ENCODE data around the gene MRNIP. TPM values are rescaled to one million over a fixed set of nuclear protein-coding genes. Genes with fewer than 3 reads are reported as not detected.

The MRNIP gene
- total RNA-seq, 1 donor from 2014 or later, result 42.2 TPM

DNA sequence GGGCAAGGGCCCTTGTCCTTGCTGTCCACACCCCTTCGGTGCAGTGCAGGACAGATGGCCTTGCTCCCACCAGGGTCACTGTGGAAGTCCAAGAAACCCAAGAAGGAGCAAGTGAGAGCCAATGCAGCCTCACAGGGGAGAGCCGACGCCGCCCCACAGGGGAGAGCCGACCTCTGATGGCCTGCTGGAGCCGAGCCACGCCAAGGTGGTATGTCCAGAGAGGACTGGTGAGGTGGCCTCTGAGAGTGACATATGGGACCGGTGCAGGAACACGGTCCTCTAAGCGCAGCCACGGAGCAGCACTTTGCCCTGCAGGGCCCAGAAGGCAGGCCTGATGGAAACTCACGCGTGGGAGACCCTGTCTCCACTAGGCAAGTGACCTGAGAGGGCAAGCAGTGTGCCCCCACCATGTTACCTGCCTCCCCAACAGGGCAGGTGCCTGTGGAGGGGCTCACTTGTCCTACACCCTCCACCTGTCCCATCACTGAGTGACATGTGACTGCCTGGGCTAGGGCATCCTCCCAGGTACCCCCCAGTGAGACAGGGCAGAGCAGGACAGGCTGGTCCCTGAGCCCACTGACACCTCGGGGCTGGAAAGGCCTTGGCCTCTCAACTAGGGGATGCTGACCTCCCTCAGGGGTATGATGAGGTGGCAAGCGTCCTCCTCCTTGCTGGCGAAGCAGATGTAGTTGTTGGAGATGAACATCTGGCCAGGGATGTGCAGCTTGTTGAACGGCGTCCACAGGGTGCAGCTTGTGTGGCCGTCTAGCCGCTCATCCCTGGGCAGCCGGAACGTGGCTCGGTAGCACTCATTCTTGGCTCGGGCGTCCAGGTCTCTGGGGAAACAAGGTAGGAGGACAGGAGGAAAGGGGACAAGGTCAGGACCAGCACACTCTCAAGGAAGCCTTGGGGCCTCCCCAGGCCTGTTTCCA, 32.4 kb upstream of the MRNIP start:
- H3K4me1 Mint-ChIP-seq, result no peaks in the 10 kb centered on the region
- no peaks in the 10 kb centered on the region for H3K27me3 Mint-ChIP-seq (ENCODE audit: low read depth)
- DNase-seq (ENCODE audit: low read depth, low spot score), result no peak
- peaks cover 17% of the 10 kb centered on the region for H3K36me3 Mint-ChIP-seq (ENCODE audit: low read depth)
- H3K4me3 Mint-ChIP-seq, result no peak overlapping the region
- H3K9me3 Mint-ChIP-seq, result peaks cover 1% of the 10 kb centered on the region
- no peak overlapping the region for H3K27ac Mint-ChIP-seq (ENCODE audit: unreplicated experiment)
- TF ChIP-seq, protein P1, sequence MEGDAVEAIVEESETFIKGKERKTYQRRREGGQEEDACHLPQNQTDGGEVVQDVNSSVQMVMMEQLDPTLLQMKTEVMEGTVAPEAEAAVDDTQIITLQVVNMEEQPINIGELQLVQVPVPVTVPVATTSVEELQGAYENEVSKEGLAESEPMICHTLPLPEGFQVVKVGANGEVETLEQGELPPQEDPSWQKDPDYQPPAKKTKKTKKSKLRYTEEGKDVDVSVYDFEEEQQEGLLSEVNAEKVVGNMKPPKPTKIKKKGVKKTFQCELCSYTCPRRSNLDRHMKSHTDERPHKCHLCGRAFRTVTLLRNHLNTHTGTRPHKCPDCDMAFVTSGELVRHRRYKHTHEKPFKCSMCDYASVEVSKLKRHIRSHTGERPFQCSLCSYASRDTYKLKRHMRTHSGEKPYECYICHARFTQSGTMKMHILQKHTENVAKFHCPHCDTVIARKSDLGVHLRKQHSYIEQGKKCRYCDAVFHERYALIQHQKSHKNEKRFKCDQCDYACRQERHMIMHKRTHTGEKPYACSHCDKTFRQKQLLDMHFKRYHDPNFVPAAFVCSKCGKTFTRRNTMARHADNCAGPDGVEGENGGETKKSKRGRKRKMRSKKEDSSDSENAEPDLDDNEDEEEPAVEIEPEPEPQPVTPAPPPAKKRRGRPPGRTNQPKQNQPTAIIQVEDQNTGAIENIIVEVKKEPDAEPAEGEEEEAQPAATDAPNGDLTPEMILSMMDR (conservative IDR thresholded peaks at IDR 0.05), result no peak

DNA sequence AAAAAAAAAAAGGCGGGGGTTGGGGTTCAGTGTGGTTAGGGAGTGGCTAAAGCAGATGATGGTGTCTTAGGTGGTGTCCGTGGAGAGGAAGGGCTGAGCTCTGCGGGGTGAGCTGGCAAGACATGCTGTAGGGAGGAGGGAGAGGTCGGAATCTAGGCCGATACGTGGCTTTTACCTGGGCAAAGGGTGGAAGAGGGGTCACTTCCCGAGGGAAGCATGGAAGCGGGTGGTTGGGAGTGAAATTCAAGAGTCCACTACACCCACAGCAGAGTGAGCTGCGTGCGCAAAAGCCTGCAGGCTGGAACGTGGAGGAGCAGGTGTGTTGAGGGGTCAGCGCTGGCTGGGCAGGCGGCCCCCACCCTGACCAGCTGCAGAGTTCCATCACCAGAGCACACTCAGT, 31.3 kb upstream of the MRNIP start:
- peaks cover 5% of the 10 kb centered on the region for H3K9me3 Mint-ChIP-seq

DNA sequence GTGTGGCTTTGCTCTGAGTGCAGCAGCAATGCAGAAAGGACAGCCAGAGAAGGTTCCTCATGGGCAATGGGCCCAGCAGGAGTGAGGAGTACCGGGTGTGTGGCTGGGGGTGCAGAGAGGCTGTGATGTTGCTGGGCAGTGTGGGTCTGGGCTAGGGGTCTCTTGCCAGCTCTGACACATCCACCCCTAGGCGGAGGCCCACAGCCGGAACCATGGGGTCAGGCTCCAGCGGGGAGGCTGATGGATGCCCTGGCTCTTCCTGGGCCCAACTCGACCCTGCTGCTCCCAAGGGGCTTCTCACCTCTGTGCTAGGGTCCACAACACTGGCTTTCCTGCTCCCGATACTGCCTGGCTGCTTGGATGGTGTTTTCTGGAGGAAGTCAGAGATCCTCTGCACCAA, 29.2 kb upstream of the MRNIP start:
- Mint-ChIP-seq H3K4me3 (no peak overlapping the region), H3K9me3 (peaks cover 17% of the 10 kb centered on the region), H3K36me3 (ENCODE audit: low read depth) (peaks cover 43% of the 10 kb centered on the region), H3K27ac (ENCODE audit: unreplicated experiment) (no peak overlapping the region), H3K27me3 (ENCODE audit: low read depth) (no peaks in the 10 kb centered on the region), H3K4me1 (no peaks in the 10 kb centered on the region)
- TF ChIP-seq, protein P1 (conservative IDR thresholded peaks at IDR 0.05), result no peak
- no peak for DNase-seq (ENCODE audit: low read depth, low spot score)

More for the DNA sequence above, 31.3 kb upstream of the MRNIP start:
- no peak for DNase-seq (ENCODE audit: low read depth, low spot score)
- H3K36me3 Mint-ChIP-seq (ENCODE audit: low read depth), result peaks cover 23% of the 10 kb centered on the region
- TF ChIP-seq, protein P1 (conservative IDR thresholded peaks at IDR 0.05), result no peak
- H3K4me3 Mint-ChIP-seq, result no peak overlapping the region
- H3K27ac Mint-ChIP-seq (ENCODE audit: unreplicated experiment), result no peak overlapping the region
- H3K27me3 Mint-ChIP-seq (ENCODE audit: low read depth), result no peaks in the 10 kb centered on the region
- no peaks in the 10 kb centered on the region for H3K4me1 Mint-ChIP-seq

DNA sequence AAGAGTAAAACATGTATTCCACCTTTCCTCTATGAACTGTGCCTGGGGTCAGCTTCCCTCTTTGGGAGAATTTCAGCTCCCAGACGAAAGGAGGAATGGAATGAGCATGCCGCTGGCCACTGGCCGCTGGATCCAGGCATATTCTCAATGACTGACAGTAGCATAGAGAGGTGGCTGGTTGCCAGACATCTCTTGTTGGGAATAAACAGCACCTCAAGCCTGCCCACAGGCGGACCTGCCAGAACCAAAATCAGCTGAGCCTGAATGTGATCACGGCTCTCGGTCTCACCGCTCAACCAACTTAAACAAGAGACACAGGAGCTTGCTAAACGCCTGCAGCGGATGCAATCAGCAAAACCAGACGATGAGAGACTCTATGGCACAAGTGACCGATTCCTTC, 28.5 kb upstream of the MRNIP start:
- DNase-seq (ENCODE audit: low read depth, low spot score), result no peak
- Mint-ChIP-seq H3K4me1 (no peaks in the 10 kb centered on the region), H3K4me3 (no peak overlapping the region), H3K36me3 (ENCODE audit: low read depth) (peaks cover 48% of the 10 kb centered on the region), H3K27ac (ENCODE audit: unreplicated experiment) (no peak overlapping the region), H3K27me3 (ENCODE audit: low read depth) (no peaks in the 10 kb centered on the region), H3K9me3 (peaks cover 19% of the 10 kb centered on the region)
- TF ChIP-seq, protein P1 (conservative IDR thresholded peaks at IDR 0.05), result no peak

DNA sequence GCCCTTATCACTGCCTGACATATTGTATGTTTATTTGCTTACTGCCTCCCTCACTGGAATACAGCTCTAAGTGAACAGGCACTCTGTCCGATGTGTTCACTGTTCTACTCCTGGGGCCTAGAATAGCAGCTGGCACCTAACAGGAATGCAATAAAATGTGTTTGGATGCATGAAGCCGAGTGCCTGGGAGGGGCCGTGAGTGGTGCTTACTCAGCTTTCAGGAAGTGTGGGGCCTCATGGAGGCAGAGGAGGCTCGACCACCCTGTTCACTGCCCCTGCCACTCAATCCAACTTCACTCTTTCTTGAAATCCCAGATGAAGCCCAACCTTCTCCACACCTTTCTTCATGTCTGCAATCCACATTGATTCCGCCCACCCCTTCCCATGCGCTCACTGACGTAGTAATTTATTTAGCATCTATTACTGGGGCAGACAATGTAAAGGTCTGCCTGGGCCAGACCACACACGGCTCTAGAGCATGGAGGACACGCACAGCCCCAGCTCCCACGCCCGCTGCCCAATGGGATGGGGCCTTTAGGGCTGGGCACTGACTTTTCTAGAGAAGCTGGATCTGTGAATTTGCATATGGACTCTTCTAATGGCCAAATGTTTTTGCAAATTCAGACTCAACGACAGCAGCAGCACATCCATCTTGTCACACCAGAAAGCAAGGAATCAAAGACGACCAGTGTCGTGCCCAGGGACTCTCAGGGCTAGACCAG, 27.7 kb upstream of the MRNIP start:
- no peak overlapping the region for H3K27ac Mint-ChIP-seq (ENCODE audit: unreplicated experiment)
- no peaks in the 10 kb centered on the region for H3K4me1 Mint-ChIP-seq
- TF ChIP-seq, protein P1 (conservative IDR thresholded peaks at IDR 0.05), result no peak
- H3K36me3 Mint-ChIP-seq (ENCODE audit: low read depth), result peaks cover 49% of the 10 kb centered on the region
- no peak for DNase-seq (ENCODE audit: low read depth, low spot score)
- no peak overlapping the region for H3K4me3 Mint-ChIP-seq
- peaks cover 21% of the 10 kb centered on the region for H3K9me3 Mint-ChIP-seq
- no peaks in the 10 kb centered on the region for H3K27me3 Mint-ChIP-seq (ENCODE audit: low read depth)
